Measurements from ENCODE around the gene QSOX1. TPM values are rescaled to one million over a fixed set of nuclear protein-coding genes. Genes with fewer than 3 reads are reported as not detected.

QSOX1 gene
- total RNA-seq, 1 experiment from 2014 or later, result 226 TPM

DNA sequence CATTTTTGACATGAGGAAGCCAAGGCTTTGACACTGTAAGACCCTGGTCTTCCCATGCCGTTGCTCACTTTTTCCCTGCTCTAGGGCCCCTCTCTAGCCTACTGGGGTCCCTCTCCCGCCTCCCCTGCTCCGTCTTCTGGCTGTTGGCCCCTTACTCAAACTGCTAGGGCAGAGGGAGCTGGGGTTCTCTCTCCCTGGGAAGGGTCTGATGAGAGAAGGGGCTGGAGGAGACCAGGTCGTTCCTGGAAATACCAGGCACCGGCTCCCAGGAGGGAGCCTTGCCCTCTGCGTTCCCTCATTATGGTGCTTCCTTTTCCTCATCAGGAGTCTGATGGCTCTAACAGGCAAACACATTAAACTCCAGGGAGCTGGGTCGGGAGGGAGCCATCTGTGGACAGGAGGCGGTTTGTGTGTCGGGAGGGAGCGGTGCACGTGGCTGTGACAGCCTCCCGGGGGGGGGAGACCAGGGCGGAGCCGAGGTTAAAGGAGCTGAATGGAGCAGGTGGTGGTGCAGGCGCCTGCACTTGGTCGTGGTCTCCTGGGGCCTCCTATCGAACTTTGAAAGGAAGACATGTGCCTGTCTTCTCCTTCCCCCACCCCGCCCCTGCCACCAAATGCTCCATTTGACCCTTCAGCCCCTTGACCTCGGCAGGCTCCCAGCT lies 40.0 kb downstream of the QSOX1 start:
- Histone ChIP-seq H3K27ac (no peak overlapping the region), H3F3A (ENCODE audit: insufficient read depth, low read depth) (no peaks in the 10 kb centered on the region), H3K4me2 (no peak overlapping the region), H3K79me2 (ENCODE audit: low read depth) (no peaks in the 10 kb centered on the region), H3K9me2 (ENCODE audit: insufficient read depth) (no peaks in the 10 kb centered on the region), H3K4me1 (replicated peaks; ENCODE audit: insufficient read depth) (no peaks in the 10 kb centered on the region), H3K36me3 (ENCODE audit: low read depth) (peaks cover under 1% of the 10 kb centered on the region; the same call in 1 of the 2 replicates), H3K4me3 (no peak overlapping the region), H2AFZ (no peak overlapping the region), H4K20me1 (ENCODE audit: insufficient read depth) (no peaks in the 10 kb centered on the region), H3K27me3 (ENCODE audit: insufficient read depth, low read depth) (no peaks in the 10 kb centered on the region), H3K9me3 (ENCODE audit: insufficient read depth, low read depth) (no peaks in the 10 kb centered on the region)
- intact Hi-C loops (cut with micrococcal nuclease; ENCODE audit: unreplicated experiment), result no loop called here
- BruUV-seq (replicated peaks), result no TSS peak
- DNase-seq, result no peak
- no peak for TF ChIP-seq EZH2 (IDR thresholded peaks at IDR 0.05; ENCODE audit: low read depth)
- TF ChIP-seq, protein P1, sequence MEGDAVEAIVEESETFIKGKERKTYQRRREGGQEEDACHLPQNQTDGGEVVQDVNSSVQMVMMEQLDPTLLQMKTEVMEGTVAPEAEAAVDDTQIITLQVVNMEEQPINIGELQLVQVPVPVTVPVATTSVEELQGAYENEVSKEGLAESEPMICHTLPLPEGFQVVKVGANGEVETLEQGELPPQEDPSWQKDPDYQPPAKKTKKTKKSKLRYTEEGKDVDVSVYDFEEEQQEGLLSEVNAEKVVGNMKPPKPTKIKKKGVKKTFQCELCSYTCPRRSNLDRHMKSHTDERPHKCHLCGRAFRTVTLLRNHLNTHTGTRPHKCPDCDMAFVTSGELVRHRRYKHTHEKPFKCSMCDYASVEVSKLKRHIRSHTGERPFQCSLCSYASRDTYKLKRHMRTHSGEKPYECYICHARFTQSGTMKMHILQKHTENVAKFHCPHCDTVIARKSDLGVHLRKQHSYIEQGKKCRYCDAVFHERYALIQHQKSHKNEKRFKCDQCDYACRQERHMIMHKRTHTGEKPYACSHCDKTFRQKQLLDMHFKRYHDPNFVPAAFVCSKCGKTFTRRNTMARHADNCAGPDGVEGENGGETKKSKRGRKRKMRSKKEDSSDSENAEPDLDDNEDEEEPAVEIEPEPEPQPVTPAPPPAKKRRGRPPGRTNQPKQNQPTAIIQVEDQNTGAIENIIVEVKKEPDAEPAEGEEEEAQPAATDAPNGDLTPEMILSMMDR (conservative IDR thresholded peaks at IDR 0.05), result no peak
- CTCF ChIA-PET, result no interaction called here
- POLR2A ChIA-PET (ENCODE audit: unreplicated experiment), result no interaction called here

DNA sequence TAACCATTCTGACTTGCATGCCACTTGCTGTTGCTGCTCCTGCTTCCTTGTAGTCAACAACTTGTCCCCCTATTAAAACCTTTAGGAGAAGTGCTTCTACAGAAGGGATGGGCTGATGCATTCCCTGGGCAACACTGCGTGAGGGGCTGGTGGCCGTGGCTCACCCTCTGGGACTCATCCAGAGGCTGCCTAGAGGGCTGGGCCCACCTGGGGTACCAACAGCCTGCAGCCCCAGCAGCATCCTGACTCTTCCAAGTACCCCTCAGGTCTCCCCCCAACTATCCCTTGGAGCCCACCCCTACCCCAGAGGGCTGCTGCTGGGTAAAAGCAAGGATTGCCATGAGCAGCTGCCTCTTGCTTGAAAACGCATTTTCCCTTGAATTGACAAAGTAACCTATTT lies 40.7 kb downstream of the QSOX1 start:
- TF ChIP-seq, protein P1 (conservative IDR thresholded peaks at IDR 0.05), result no peak
- TF ChIP-seq EZH2 (IDR thresholded peaks at IDR 0.05; ENCODE audit: low read depth), result no peak
- POLR2A ChIA-PET (ENCODE audit: unreplicated experiment), result no interaction called here
- CTCF ChIA-PET, result no interaction called here

DNA sequence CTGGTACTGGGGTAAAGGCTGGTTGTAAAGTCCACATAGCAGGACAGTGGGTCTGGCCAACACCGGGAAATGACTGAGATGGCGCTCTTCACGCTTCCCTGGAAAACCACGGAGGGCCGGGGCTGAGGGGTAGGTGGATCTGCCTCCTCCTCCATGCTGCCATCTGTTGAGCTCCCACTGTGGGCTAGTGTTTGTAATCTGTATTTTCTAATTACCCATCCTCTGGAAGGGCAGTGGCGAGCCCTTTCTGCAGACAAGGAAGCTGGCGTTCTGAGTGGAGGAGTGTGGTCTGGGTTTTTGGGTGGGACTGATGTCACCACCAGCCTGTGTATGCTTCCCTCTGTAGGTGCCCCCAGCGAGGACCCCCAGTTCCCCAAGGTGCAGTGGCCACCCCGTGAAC lies 41.2 kb downstream of the QSOX1 start:
- Histone ChIP-seq H3K27ac (no peak overlapping the region), H3K27me3 (ENCODE audit: insufficient read depth, low read depth) (no peaks in the 10 kb centered on the region), H3F3A (ENCODE audit: insufficient read depth, low read depth) (no peaks in the 10 kb centered on the region; the same call in 1 of the 2 replicates), H3K4me2 (no peak overlapping the region), H3K9me3 (ENCODE audit: insufficient read depth, low read depth) (no peaks in the 10 kb centered on the region), H4K20me1 (ENCODE audit: insufficient read depth) (no peaks in the 10 kb centered on the region), H3K79me2 (ENCODE audit: low read depth) (no peaks in the 10 kb centered on the region), H3K9me2 (ENCODE audit: insufficient read depth) (no peaks in the 10 kb centered on the region), H3K4me3 (no peak overlapping the region), H3K4me1 (replicated peaks; ENCODE audit: insufficient read depth) (no peaks in the 10 kb centered on the region), H3K36me3 (ENCODE audit: low read depth) (no peaks in the 10 kb centered on the region), H2AFZ (no peak overlapping the region)
- DNase-seq, result no peak
- intact Hi-C loops (cut with micrococcal nuclease; ENCODE audit: unreplicated experiment), result no loop called here
- TF ChIP-seq, protein P1 (conservative IDR thresholded peaks at IDR 0.05), result no peak
- TF ChIP-seq EZH2 (IDR thresholded peaks at IDR 0.05; ENCODE audit: low read depth), result no peak
- CTCF ChIA-PET, result no interaction called here
- POLR2A ChIA-PET (ENCODE audit: unreplicated experiment), result no interaction called here
- no TSS peak for BruUV-seq (replicated peaks)

More for the DNA sequence above, 40.7 kb downstream of the QSOX1 start:
- Histone ChIP-seq H3K4me2 (no peak overlapping the region), H3K9me2 (ENCODE audit: insufficient read depth) (no peaks in the 10 kb centered on the region), H3K4me1 (replicated peaks; ENCODE audit: insufficient read depth) (no peaks in the 10 kb centered on the region), H2AFZ (no peak overlapping the region), H3K27me3 (ENCODE audit: insufficient read depth, low read depth) (no peaks in the 10 kb centered on the region), H3K9me3 (ENCODE audit: insufficient read depth, low read depth) (no peaks in the 10 kb centered on the region), H3K36me3 (ENCODE audit: low read depth) (no peaks in the 10 kb centered on the region), H3K4me3 (no peak overlapping the region), H3K79me2 (ENCODE audit: low read depth) (no peaks in the 10 kb centered on the region), H3F3A (ENCODE audit: insufficient read depth, low read depth) (no peaks in the 10 kb centered on the region), H4K20me1 (ENCODE audit: insufficient read depth) (no peaks in the 10 kb centered on the region), H3K27ac (no peak overlapping the region)
- BruUV-seq (replicated peaks), result no TSS peak
- no peak for DNase-seq
- intact Hi-C loops (cut with micrococcal nuclease; ENCODE audit: unreplicated experiment), result no loop called here
